ENCODE data around the gene SLC7A10.
"Not testable (repeated sequence)": the region's sequence is repeated elsewhere in the genome, so short reads cannot be mapped to it uniquely, and the experiment has no call there.

Gene SLC7A10

GRCh38 chr19:33175156-33175782 is 50.4 kb downstream of the SLC7A10 start:
- DNase-seq (ENCODE audit: low read depth), result no peak

DNA sequence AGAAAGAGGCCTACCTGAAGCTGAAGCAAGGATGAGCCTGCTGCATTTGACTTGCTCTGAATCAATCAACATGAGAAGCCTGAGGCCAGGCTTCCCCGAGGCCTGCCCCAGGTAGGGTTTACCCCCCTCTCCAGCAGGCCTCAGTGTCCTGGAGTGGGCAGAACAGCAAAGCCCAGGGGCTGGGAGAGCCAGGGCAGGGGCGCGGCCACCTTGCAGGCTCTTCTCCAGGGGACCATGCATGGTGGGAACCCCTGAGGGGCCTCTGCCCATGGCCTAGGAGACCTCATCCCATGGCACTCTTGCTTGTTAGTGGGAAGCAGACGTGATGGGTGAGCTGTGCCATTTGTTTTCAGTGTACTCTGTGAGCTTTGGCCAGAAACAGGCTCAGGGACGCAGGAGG is 51.5 kb downstream of the SLC7A10 start:
- no peak for DNase-seq (ENCODE audit: low read depth)

DNA sequence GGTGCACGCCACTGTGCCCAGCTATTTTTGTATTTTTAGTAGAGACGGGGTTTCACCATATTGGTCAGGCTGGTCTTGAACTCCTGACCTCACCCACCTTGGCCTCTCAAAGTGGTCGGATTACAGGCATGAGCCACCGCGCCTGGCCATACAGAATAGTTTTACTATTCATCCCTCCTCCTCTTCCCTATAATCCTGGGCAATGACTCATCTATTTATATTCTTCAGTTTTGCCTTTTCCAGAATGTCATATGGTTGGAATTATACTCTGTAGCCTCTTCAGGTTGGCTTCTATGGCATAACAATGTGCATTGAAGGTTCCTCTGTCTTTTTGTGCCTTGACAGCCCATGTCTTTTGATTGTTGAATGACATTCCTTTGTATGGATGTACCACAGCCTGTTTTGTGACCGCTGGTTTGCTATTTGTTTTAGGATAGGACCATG is 53.7 kb downstream of the SLC7A10 start:
- DNase-seq (ENCODE audit: low read depth), result no peak

DNA sequence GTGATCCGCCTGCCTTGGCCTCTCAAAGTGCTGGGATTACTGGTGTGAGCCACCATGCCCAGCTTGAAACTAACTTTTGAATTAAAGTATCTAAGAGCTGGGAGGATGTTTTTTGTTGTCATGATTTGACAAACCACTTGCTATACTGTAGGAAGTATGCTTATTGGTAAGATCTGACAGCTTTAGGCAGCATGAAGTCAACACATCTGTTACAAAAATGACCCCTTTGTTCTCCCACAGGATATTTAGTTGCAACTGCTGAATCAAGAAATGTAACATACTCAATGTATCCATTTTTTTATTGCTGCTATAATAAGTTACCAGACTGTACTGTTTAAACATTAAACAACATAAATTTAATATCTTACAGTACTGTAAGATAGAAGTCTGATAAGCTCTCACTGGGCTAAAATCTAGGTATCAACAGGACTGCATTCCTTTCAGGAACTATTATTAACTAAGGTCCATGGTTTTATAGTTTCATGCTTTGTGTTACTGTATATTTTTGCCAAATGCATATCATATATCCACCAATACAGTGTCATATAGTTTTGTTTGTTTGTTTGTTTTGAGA is 54.3 kb downstream of the SLC7A10 start:
- no peak for DNase-seq (ENCODE audit: low read depth)

DNA sequence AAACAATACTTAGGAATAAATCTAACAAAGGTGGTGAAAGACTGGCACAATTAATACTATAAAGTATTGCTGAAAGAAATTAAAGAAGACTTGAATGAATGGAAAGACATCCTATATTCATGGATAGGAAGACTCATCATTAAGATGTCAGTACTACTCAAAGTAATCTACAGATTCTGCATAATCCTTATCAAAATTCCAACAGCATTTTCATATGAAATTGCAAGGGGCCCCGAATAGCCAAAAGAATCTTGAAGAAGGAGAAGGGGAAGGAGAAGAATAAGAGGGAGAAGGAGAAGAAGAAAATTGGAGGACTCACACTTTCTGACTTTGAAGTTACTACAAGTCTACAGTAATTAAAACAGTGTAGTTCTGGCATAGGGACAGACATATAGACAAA is 57.1 kb downstream of the SLC7A10 start:
- DNase-seq (ENCODE audit: low read depth), result no peak

DNA sequence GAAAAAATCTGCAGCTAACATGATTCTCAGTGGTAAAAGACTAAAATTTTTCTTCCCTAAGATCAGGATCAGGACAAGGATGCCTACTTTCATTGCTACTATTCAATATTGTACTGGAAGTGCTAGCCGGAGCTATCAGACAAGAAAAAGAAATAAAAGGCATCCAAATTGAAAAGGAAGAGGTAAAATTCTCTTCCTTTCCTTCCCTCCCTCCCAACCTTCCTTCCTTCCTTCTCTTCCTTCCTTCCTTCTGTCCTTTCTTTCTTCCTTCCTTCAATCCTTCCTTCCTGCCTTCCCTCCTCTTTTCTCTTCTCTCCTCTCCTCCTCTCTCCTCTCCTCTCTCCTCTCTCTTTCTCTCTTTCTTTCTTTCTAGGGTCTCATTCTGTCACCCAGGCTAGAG is 58.2 kb downstream of the SLC7A10 start:
- no peak for DNase-seq (ENCODE audit: low read depth)

GRCh38 chr19:33166037-33166436 is 59.6 kb downstream of the SLC7A10 start:
- DNase-seq (ENCODE audit: low read depth), result not testable (repeated sequence)

DNA sequence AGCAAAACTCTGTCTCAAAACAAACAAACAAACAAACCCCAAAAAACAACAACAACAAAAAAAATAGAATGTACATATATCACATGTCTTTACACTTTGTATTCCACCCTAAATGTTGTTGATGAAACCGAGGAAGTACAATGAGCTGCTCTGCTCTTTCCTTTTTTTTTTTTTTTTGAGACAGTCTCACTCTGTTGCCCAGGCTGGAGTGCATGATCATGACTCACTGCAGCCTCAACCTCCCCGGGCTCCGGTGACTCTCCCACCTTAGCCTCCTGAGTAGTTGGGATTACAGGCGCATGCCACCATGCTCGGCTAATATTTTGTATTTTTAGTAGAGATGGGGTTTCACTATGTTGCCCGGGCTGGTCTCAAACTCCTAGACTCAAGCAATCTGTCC is 62.2 kb downstream of the SLC7A10 start:
- no peak for DNase-seq (ENCODE audit: low read depth)

- no peak for DNase-seq (ENCODE audit: low read depth)
These were observed 64.4 kb downstream of the SLC7A10 start for GRCh38 chr19:33161201-33161600.

DNA sequence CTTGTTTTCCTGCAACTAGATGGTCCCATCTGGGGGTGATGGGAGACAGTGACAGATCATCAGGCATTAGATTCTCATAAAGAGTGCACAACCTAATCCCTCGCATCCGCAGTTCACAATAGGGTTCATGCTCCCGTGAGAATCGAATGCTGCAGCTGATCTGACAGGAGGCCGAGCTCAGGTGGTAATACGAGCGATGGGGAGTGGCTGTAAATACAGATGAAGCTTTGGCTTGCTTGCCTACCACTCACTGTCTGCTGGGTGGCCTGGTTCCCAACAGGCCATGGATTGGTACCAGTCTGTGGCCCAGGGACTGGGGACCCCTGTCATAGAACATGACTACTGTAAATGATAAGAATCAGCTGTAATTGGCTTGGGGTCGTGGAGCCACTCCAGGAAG is 65.8 kb downstream of the SLC7A10 start:
- DNase-seq (ENCODE audit: low read depth), result no peak

GRCh38 chr19:33159149-33159548 is 66.5 kb downstream of the SLC7A10 start:
- DNase-seq (ENCODE audit: low read depth), result no peak
